Glomerular visceral epithelial cell (primary cell): Measurements from ENCODE around the gene HIBCH.
"Not testable (repeated sequence)": the region's sequence is repeated elsewhere in the genome, so short reads cannot be mapped to it uniquely, and the experiment has no call there.

Experiments
- DNase-seq: peaks from one replicate; pipeline ENCODE4 v3.0.0-alpha.2; 2016; ENCODE audit errors: extremely low spot score

HIBCH gene

DNA sequence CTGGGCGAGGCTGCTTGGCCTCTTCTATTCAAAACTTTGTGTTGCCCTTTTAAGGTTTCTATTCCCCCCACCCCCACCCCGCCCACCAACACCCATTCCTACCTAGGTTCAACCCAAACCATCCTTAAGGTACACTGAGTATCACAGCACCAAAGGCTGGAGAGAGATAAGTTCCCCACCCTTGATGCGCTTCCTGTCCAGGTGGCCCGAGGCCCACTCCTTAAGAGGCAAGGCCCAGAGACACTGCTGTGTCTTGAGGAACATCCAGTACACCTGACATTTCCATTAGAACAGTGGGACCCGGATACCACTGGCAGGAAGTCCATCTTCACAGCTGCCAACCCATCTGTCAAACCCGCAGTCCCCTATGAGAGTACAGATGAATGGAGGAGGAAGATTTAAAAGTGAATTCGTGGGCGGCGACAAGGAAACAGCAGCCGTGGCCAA, 23.5 kb upstream of the HIBCH start:
- no peak for DNase-seq

DNA sequence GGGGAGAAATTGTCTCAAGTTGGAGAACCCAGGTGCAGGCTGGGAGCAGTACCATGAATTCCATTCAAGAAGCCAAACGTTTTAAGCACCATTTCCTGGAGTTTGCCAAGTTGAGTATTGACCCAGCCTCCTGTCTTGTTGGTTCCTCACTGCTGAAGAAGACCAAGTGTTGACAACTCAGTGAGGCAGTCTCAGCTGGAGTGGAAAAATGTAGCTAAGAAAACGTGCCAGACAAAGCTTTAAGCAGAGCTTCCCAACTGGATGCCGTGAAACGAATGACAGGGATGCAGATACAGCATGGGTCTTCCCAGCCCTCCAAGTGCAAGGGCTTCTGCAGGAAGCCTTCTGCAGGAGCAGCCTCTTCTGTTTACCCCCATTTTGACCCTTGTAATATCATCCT, 23.0 kb upstream of the HIBCH start:
- DNase-seq, result no peak

DNA sequence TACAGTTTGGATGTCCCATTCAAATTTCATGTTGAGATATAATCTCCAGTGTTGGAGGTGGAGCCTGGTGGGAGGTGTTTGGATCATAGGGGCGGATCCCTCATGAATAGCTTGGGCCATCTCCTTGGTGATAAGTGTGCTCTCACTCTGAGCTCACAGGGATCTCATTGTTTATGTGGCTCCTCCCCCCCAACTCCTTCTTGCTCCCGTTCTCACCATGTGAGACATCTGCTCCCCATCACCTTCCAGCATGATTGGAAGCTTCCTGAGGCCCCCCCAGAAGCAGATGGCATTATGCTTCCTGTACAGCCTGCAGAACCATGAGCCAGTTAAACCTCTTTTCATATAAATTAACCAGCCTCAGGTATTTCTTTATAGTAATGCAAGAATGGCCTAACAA, 20.7 kb upstream of the HIBCH start:
- DNase-seq, result no peak

DNA sequence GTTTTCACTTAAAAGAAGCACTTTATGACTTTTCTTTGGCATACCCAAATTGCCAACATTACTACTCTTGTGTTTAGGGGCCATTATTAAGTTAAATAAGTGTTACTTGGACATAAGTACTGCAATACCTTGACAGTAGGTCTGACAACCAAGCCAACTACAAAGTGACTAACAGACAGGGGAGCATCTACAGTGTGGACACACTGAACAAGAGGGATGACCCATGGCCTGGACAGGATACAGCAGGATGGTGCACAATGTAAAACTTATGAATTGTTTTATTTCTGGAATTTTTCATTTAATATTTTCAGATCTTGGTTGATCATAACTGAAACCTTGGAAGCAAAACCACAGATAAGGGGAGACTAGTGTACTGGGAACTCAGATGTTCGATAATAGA, 19.8 kb upstream of the HIBCH start:
- no peak for DNase-seq

DNA sequence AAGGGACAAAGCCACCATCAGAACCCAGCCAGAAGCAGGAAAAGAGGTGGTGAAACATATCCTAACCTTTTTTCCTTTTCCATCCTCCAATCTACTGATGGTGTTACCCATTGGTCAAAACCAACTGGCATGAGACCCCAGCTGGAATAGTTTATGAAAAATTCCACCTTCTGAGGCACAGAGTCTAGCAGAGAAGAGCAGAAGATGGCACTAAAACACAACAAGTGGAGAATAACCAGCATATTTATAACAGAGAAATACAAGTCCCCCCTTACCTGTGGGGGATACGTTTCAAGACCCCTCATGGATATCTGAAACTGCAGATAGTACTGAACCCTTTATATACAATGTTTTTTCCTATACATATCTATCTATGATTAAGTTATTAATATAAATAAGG, 18.8 kb upstream of the HIBCH start:
- no peak for DNase-seq

DNA sequence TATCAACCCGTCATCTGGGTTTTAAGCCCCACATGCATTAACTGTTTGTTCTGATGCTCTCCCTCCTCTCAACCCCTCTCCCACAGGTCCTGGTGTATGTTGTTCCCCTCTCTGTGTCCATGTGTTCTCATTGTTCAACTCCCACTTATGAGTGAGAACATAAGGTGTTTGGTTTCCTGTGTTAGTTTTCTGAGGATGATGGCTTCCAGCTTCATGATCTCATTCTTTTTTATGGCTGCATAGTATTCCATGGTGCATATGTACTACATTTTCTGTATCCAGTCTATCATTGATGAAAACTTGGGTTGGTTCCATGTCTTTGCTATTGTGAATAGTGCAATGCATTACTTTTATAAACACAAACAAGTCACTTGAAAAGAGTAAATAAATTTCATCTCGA, 16.8 kb upstream of the HIBCH start:
- no peak for DNase-seq

DNA sequence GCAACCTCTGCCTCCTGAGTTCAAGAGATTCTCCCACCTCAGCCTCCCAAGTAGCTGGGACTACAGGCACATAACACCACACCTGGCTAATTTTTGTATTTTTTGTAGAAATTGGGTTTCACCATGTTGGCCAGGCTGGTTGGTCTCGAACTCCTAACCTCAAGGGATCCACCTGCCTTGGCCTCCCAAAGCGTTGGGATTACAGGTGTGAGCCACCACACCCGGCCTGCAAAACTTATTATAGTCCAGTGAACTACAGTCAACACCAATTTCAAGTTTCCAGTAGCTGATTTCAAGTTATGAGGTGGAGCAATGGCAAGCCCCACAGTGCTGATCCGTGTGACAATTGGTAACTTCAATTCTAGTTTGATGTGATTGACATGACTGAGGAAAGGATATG, 16.0 kb upstream of the HIBCH start:
- not testable (repeated sequence) for DNase-seq

DNA sequence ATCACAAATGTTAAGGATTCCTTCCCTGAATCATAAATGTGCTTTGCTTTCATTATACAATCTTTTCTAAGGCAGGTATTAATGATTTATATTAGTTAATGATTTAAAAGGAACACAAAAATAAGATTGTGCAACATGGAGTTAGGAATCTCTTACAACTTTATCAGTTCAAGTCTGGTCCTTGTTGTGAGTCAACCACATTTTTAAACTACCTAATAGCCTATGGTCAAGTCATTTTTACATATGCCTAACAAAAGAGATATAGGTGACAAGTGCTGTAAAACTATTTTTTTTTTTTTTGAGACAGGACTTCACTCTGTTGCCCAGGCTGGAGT, 15.6 kb upstream of the HIBCH start:
- DNase-seq, result no peak

DNA sequence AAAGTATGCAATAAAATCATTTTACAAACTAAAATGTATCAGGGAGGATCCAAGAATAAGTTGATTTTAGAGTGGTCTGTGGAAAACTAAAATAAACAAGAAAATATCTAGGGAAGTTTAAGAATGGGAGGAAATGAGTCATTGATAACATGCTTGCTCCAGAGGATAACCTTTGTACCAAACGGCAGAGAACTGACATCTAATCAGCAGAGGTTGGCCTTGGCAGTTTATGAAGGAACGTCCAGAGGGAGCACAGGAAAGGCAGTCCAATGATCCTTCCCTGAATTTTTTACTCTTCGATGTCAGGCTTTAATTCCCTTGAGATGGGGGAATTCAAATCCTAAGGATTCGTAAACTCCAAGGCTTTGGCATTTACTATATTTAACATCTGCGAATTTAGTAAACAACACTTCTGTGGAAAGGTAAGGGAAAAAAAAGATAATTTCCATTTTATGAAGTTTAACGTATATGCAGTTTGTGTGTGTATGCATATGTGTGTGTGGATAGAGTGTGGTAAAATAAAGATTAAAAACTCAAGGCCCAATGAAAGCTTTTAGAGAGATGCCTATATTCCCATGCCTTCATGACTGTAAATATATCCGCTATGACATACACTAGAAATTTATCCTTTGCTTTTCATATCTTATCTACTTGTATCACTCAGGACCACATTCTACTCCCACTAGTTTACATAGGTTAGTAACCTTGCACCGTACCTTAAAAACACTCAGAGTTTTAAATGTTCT, 15.0 kb upstream of the HIBCH start:
- DNase-seq, result no peak

DNA sequence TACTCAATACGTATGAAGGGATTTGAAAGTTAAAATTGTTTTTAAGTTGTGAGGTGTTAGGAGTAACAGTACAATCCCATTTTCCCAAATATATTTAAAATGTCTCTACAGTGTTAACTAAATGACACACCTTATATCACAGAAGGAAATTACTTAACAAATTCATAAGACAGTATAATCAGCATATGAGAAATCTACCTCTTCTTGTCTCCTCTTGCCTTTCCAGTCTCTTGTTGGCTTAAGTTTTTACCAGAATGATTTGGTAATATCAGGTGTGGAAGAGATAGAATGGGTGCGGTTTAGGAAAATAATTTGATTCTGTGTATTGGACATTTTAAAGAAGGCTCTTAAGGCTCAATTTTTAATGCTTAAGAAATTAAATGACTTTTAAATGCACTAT, 14.3 kb upstream of the HIBCH start:
- DNase-seq, result no peak

DNA sequence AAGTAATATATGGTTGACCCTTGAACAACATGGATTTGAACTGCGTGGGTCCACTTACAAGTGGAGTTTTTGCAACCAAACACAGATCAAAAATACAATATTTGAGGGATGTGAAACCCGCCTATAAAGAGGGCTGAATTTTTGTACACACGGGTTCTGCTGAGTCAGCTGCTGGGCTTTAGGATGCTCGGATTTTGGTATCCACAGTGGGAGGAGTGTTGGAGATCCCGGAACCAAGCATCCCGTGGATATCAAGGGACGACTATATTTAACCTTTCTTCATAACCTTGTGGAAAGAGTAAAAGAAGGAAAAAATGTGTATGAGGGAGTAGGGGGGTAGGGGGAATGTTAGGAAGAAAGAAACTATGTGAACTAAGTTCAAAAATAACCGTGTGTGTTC, 13.8 kb upstream of the HIBCH start:
- no peak for DNase-seq

DNA sequence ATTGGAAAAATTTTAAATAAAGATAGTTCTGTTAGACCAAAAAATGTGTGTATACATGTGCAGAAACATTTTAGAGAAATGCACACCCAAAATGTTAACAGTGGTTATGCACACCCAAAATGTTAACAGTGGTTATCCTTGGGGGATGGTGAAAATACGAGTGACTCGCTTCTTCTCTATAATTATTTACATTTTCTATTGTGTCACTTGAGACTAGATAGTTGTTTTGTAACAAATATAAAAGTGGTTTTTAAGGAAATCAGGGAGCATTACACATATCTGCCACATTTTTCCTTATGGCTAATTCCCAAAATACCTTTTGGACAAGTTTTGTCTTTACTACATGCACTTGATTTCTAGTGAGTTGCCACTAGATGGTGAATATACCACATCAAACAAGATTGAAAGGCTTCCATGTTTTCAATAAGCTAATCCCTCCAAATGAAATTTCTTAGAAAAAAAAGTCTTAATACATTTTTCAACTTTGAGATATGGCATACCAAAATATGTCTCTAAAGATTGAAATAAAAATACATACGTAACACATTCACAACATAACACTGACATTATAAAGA, 9.0 kb upstream of the HIBCH start:
- DNase-seq, result no peak

DNA sequence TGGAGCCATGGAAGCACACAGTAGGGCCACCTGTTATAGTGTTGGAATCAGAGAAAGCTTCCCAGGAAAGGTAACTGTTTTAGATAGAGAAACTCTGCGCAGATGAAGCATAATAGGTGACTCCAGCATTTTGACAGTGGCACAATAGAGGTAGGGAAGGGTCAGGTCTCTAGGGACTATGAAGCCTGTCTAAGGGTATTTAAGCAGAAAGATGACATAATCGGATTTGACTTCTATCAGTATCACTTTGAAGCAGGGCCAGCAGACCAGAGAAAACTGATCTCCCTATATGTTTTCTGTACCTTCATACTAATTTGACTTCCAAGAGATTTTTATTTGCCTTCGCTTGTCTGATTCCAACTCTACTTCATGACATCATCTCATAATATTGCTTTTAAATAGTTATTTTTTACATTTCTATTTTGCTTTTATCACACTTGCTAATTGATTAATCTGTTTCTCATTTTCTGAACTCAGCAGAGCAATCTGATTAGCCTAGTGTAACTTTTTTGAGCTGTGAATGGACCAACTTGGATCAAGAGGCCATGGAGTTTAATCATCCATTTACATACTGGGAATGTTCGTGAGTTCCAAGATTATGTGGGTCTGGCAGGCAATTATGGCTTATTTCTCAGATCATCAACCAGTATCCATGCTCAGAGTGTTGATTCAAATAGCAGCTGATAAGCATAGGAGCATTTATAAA, 8.4 kb upstream of the HIBCH start:
- no peak for DNase-seq

DNA sequence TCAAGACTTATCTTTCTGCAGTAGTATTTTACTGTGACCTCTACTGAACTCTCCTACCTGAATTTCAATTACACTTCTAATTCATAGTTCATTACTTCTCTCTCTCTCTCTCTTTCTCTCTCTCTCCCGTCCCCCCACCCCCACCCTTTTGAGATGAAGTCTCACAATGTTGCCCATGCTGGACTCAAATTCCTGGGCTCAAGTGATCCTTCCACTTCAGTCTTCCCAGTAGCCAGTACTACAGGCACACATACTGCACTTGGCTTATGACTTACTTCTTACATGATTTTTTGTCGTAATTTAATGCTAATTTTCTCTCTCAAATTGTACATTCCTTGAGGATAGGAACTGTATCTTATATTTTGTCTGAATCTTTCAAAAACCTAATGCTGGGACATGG, 6.0 kb upstream of the HIBCH start:
- no peak for DNase-seq

DNA sequence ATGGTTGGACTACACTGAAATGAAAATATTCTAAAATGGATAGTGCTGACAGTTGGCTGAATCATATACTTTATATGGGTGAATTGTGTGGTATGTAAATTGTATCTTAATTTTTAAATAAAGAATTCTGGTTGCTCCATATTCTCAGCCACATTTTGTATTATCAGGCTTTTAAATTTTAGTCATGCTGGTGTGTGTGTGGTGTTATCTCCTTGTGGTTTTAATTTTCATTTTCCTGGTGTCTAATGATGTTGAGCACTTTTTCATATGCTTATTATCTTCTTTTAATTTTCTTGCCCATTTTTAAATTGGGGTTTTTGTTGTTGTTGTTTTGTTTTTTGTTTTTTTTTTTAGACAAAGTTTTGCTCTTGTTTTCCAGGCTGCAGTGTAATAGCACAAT, 3.8 kb upstream of the HIBCH start:
- no peak for DNase-seq

DNA sequence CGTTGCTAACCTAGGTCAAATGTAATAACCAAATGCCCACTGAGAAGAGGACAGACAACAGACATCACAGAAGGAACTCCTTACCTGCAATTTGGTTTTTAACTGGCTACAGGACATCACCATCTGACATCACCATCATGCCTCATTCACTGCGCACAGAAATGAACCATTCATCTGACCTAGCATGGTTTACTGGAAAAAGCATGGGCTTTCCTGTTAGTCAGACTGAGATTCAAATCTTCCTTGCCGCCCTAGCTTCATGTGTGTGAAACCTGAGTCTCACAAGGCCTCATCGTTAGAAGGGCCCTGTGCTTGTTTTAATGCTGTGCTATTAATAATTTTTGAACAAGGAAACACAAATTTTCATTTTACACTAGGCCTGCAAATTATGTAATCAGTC, 1.1 kb upstream of the HIBCH start:
- no peak for DNase-seq

DNA sequence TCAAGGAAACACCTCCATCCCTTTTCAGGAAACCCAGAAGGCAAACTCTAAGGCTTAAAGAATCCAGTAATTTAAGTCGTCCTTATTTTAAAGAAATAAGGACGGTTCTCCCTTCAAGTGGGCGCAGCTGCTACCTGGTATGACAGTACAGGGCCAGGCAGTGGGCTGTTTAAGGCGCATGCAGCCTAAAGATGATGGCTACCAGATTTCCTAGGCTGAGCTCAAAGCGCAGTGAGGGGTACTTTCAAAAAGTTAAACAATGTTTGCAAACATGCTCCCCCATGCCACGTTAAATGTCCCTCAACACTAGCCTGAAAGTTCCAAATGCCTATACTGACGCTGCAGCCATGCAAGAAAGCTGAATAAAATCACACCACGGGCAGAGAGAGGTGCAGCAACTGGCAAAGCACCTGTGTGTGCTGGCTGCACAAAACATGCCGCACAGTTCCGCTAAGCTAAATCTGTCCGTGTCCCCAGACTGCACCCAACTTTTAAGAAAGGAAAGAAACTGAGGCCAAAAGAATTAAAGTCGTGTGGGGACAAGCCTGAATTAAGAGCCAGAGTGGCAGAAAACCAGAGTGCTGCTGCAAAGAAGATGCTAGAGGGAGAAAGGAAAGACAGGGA, 583 bp downstream of the HIBCH start:
- peak; percentile 16 for DNase-seq

DNA sequence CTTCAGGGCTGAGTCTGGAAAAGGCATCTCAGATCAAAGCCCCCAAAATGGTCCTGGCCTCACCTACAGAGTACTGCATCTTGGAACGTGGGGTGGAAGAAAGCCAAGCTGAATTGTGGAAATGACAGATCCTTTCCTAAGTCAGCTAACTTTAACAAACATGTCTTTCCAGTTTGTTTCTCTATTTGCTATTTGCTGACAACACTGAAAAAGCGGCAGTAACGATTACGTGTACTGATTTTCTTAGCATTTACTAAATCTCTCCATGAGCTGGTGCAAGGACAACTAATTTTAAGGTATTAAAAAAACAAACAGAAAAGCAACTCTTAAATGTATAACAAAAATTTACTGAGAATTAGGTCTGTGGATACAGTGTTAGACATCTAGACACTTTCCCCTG, 1.1 kb downstream of the HIBCH start:
- DNase-seq, result peak; percentile 5

DNA sequence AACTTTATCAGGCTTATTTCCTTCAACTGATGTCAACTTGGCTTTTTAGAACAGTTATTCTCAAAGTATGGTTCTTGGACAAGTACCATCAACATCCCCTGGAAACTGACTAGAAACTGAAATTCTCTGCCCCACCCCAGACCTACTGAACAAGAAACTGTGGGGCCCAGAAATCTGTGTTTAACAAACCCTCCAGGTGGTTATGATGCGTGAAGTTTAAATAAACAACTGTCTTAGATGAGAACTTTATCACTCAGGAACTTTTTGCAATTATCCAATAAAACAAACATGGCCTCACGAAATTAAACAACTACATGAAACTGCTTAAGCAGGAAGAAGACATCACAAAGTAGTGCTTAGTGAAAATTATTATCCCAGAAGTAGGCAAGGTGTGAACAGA, 4.4 kb downstream of the HIBCH start:
- DNase-seq, result no peak

DNA sequence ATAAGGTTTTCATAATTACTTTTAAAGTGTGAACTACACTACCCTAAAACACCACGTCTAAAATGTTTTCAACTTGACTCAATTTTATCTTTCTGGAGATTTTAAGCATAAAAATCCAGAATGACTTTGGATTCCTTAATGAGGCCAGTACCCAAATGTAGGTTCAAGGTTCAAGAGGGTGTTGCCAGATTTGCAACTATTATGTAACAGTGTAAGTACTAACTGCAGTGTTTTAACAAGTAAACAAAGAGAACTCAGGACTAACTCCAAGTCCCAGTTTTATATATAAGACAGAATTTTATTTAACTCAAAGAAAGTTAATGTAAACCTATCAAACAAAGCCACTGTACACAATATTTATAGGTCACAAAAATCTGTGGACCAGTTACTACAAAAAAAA, 5.7 kb downstream of the HIBCH start:
- no peak for DNase-seq

DNA sequence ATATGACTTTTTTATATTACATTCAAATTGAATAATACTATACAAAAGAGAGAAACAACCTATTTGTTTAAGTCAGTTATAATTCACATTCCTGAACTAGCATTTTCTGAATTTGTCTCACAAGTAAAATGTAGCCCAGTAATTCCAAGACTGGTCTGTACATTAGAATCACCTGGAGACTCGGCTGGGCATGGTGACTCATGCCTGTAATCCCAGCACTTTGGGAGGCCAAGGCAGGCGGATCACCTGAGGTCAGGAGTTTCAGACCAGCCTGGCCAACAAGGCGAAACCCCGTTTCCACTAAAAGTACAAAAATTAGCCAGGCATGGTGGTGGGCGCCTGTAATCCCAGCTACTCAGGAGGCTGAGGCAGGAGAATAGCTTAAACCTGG, 7.0 kb downstream of the HIBCH start:
- not testable (repeated sequence) for DNase-seq

DNA sequence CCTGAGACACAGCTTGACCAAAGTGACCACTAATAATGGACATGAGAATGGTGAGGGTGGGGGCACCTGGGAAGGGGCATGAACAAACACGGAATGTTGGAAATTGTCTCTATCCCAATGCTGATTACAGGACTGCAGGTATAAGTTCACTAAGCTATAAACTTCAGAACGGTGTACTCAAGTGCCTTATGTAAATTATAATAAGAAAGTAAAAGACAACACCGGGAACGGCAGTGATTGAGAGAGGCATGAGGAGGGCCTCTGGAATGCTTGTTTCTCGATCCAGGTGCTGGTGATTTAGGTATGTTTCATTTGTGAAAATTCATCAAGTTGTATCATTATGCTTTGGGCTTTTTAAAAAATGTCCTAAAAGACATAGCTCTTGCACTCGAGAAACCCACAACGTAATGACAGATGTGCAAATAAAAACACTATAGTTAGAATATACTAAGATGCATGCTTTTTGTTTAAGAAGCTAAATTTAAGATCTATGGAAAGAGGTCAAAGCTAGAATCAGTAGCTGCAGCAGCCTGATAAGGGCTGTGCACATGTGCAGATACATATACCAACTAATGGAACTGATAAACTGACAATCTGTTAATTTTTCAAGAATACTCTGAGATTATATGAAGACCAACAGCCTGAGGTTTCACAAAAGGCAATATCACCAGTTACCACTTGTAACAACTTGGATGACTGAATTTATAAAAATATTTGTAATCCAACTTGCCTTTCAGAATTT, 7.6 kb downstream of the HIBCH start:
- no peak for DNase-seq
